Duodenal mucosa (tissue), 2 donors: ENCODE measurements around the gene SH2D3A.

Source experiments
- H3K27ac ChIP-seq: one replicate; pipeline ENCODE4 v1.7.0; 2013; ENCODE audit warnings: low read depth, low read length
- H3K27me3 ChIP-seq, 2 donors: one replicate each; pipeline ENCODE4 v1.7.0; 2013; ENCODE audit warnings: low read length in 2 of 2, control low read depth in 1 of 2; ENCODE audit not compliant: insufficient read depth in 2 of 2, control insufficient read depth in 1 of 2
- H3K36me3 ChIP-seq, 2 donors: one replicate each; pipeline ENCODE4 v1.7.0; 2013; ENCODE audit warnings: low read length in 2 of 2, control low read depth in 1 of 2; ENCODE audit not compliant: insufficient read depth in 2 of 2, control insufficient read depth in 1 of 2
- H3K4me1 ChIP-seq, 2 donors: one replicate each; pipeline ENCODE4 v1.7.0; 2013; ENCODE audit warnings: low read length in 2 of 2, control low read depth in 1 of 2; ENCODE audit not compliant: insufficient read depth in 2 of 2, control insufficient read depth in 1 of 2
- H3K4me3 ChIP-seq, 2 donors: one replicate each; pipeline ENCODE4 v1.7.0; 2013; ENCODE audit warnings: low read length in 2 of 2, low read depth in 1 of 2
- H3K9ac ChIP-seq, 2 donors: one replicate each; pipeline ENCODE4 v1.7.0; 2013; ENCODE audit warnings: low read length in 2 of 2, low read depth in 1 of 2
- H3K9me3 ChIP-seq, 2 donors: one replicate each; pipeline ENCODE4 v1.7.0; 2013; ENCODE audit warnings: low read length in 2 of 2, control low read depth in 1 of 2; ENCODE audit not compliant: control insufficient read depth in 1 of 2

SH2D3A gene

GRCh38 chr19:6721773-6722172 is 45.5 kb downstream of the SH2D3A start:
- H3K36me3 ChIP-seq: no peaks in the 10 kb centered on the region
- H3K4me3 ChIP-seq: no peak overlapping the region
- peaks cover 12 to 15% of the 10 kb centered on the region in 2 donors for H3K4me1 ChIP-seq
- no peak overlapping the region for H3K9ac ChIP-seq
- H3K9me3 ChIP-seq: no peaks in the 10 kb centered on the region
- no peak overlapping the region for H3K27ac ChIP-seq
- no peaks in the 10 kb centered on the region for H3K27me3 ChIP-seq

- Histone ChIP-seq H3K36me3 (no peaks in the 10 kb centered on the region), H3K27ac (no peak overlapping the region), H3K9me3 (no peaks in the 10 kb centered on the region), H3K27me3 (no peaks in the 10 kb centered on the region), H3K4me3 (no peak overlapping the region), H3K4me1 (peaks cover 12 to 14% of the 10 kb centered on the region in 2 donors), H3K9ac (no peak overlapping the region)
Measured at GRCh38 chr19:6721138-6721474, 46.1 kb downstream of the SH2D3A start.

- H3K36me3 ChIP-seq: no peaks in the 10 kb centered on the region
- no peak within 1 kb of the TSS for H3K9ac ChIP-seq
- H3K4me1 ChIP-seq: peaks cover 9 to 11% of the 10 kb centered on the region in 2 donors
- H3K9me3 ChIP-seq: no peaks in the 10 kb centered on the region
- H3K27me3 ChIP-seq: no peaks in the 10 kb centered on the region
- no peak within 1 kb of the TSS for H3K4me3 ChIP-seq
- H3K27ac ChIP-seq: no peak within 1 kb of the TSS
Measured at GRCh38 chr19:6720369-6721137, 46.7 kb downstream of the SH2D3A start, which contains the start of gene C3. TSS of gene C3 (minus strand) at chr19:6720650. CDS start at chr19:6720589, 61 bp downstream.

GRCh38 chr19:6719992-6720368 is 47.3 kb downstream of the SH2D3A start:
- no peaks in the 10 kb centered on the region for H3K36me3 ChIP-seq
- H3K27ac ChIP-seq: no peak overlapping the region
- peaks cover 6 to 8% of the 10 kb centered on the region in 2 donors for H3K4me1 ChIP-seq
- no peak overlapping the region for H3K9ac ChIP-seq
- no peaks in the 10 kb centered on the region for H3K9me3 ChIP-seq
- H3K27me3 ChIP-seq: no peaks in the 10 kb centered on the region
- H3K4me3 ChIP-seq: no peak overlapping the region

GRCh38 chr19:6719540-6719861 is 47.7 kb downstream of the SH2D3A start:
- Histone ChIP-seq H3K36me3 (no peaks in the 10 kb centered on the region), H3K9me3 (no peaks in the 10 kb centered on the region), H3K9ac (no peak overlapping the region), H3K4me3 (no peak overlapping the region), H3K4me1 (peaks cover 6 to 8% of the 10 kb centered on the region in 2 donors), H3K27ac (no peak overlapping the region), H3K27me3 (no peaks in the 10 kb centered on the region)

GRCh38 chr19:6718741-6719539 is 48.3 kb downstream of the SH2D3A start:
- Histone ChIP-seq H3K36me3 (no peaks in the 10 kb centered on the region), H3K27ac (no peak overlapping the region), H3K9me3 (no peaks in the 10 kb centered on the region), H3K4me1 (peaks cover 6 to 8% of the 10 kb centered on the region in 2 donors), H3K27me3 (no peaks in the 10 kb centered on the region), H3K4me3 (no peak overlapping the region), H3K9ac (no peak overlapping the region)

- H3K9me3 ChIP-seq: no peaks in the 10 kb centered on the region
- no peaks in the 10 kb centered on the region for H3K36me3 ChIP-seq
- no peaks in the 10 kb centered on the region for H3K27me3 ChIP-seq
- no peak overlapping the region for H3K27ac ChIP-seq
- peaks cover 3 to 8% of the 10 kb centered on the region in 2 donors for H3K4me1 ChIP-seq
- no peak overlapping the region for H3K9ac ChIP-seq
- H3K4me3 ChIP-seq: no peak overlapping the region
Measured at GRCh38 chr19:6718111-6718740, 49.0 kb downstream of the SH2D3A start.

- Histone ChIP-seq H3K27me3 (no peaks in the 10 kb centered on the region), H3K27ac (no peak overlapping the region), H3K9ac (no peak overlapping the region), H3K4me3 (no peak overlapping the region), H3K36me3 (no peaks in the 10 kb centered on the region), H3K4me1 (peaks cover 0 to 8% of the 10 kb centered on the region in 2 donors), H3K9me3 (no peaks in the 10 kb centered on the region)
Measured at GRCh38 chr19:6717441-6717971, 49.7 kb downstream of the SH2D3A start.

GRCh38 chr19:6717036-6717435 is 50.2 kb downstream of the SH2D3A start:
- Histone ChIP-seq H3K9me3 (no peaks in the 10 kb centered on the region), H3K36me3 (no peaks in the 10 kb centered on the region), H3K27me3 (no peaks in the 10 kb centered on the region), H3K4me3 (no peak overlapping the region), H3K4me1 (peaks cover 0 to 8% of the 10 kb centered on the region in 2 donors), H3K27ac (no peak overlapping the region), H3K9ac (no peak overlapping the region)

- no peaks in the 10 kb centered on the region for H3K27me3 ChIP-seq
- no peak overlapping the region for H3K4me3 ChIP-seq
- H3K36me3 ChIP-seq: no peaks in the 10 kb centered on the region
- H3K9ac ChIP-seq: no peak overlapping the region
- H3K9me3 ChIP-seq: no peaks in the 10 kb centered on the region
- peaks cover 0 to 8% of the 10 kb centered on the region in 2 donors for H3K4me1 ChIP-seq
- no peak overlapping the region for H3K27ac ChIP-seq
Measured at GRCh38 chr19:6716610-6716970, 50.6 kb downstream of the SH2D3A start.
